A549 (cell line): ENCODE results near the gene MCTS1.
"Not testable (repeated sequence)": the region's sequence is repeated elsewhere in the genome, so short reads cannot be mapped to it uniquely, and the experiment has no call there.

Experiments
- CBX8 ChIP-seq: fragments of 200-600 bp; sonication (generic); IDR thresholded peaks from 2 replicates; pipeline ENCODE4 v1.6.1; 2016
- CEBPB ChIP-seq, 2 experiments: fragments of >200 bp in 1 of 2; sonication (Bioruptor Twin) in 1 of 2; formaldehyde crosslinking in 1 of 2; IDR thresholded peaks; 2 replicates each; pipeline ENCODE4 v1.6.1; 2012 to 2016
- EHMT2 ChIP-seq: fragments of 200-600 bp; sonication (generic); IDR thresholded peaks from 2 replicates; pipeline ENCODE4 v1.6.1; 2016; ENCODE audit warnings: antibody characterized with exemption, low read depth, mild to moderate bottlenecking, moderate library complexity
- ESRRA ChIP-seq: fragments of 150-350 bp; IDR thresholded peaks from 2 replicates; pipeline ENCODE4 v1.6.1; 2014; ENCODE audit warnings: mild to moderate bottlenecking, low read length, borderline replicate concordance
- GATA3 ChIP-seq: IDR thresholded peaks from 2 replicates; pipeline ENCODE4 v1.6.1; 2012; ENCODE audit warnings: borderline replicate concordance
- HDAC2 ChIP-seq: fragments of 200-600 bp; sonication (generic); IDR thresholded peaks from 2 replicates; pipeline ENCODE4 v1.6.1; 2016
- JUN ChIP-seq, 2 experiments: fragments of >200 bp; sonication (Bioruptor Twin); formaldehyde crosslinking; IDR thresholded peaks; 2 replicates in 1 of 2; 3 replicates in 1 of 2; pipeline ENCODE4 v1.6.1; 2016 to 2017
- JUNB ChIP-seq: fragments of >200 bp; sonication (Bioruptor Twin); formaldehyde crosslinking; IDR thresholded peaks from 2 replicates; pipeline ENCODE4 v1.6.1; 2016
- POLR2A ChIP-seq: IDR thresholded peaks from 2 replicates; pipeline ENCODE4 v1.6.1; 2012; ENCODE audit warnings: mild to moderate bottlenecking, low read length
- POLR2AphosphoS2 ChIP-seq: conservative IDR thresholded peaks from 2 replicates; pipeline ENCODE4 v1.6.1; 2012; ENCODE audit warnings: low read length, improper control_type of control experiment, inconsistent platforms
- RAD21 ChIP-seq, 2 experiments: fragments of >200 bp in 1 of 2; sonication (Bioruptor Twin) in 1 of 2; formaldehyde crosslinking in 1 of 2; IDR thresholded peaks in 1 of 2; conservative IDR thresholded peaks in 1 of 2; 2 replicates in 1 of 2; 3 replicates in 1 of 2; pipeline ENCODE4 v1.6.1; 2012 to 2018; ENCODE audit warnings: inconsistent platforms in 1 of 2
- RFX5 ChIP-seq: fragments of 450-650 bp; IDR thresholded peaks from 2 replicates; pipeline ENCODE4 v1.7.1; 2014; ENCODE audit warnings: antibody characterized with exemption, mild to moderate bottlenecking, moderate library complexity
- TF ChIP-seq, protein P1 (sequence below): fragments of >200 bp; sonication (Bioruptor Twin); formaldehyde crosslinking; IDR thresholded peaks from 3 replicates; pipeline ENCODE4 v1.5.1; 2016
- TF ChIP-seq, protein P2 (sequence below): IDR thresholded peaks from 2 replicates; pipeline ENCODE4 v1.6.1; 2012

DNA sequence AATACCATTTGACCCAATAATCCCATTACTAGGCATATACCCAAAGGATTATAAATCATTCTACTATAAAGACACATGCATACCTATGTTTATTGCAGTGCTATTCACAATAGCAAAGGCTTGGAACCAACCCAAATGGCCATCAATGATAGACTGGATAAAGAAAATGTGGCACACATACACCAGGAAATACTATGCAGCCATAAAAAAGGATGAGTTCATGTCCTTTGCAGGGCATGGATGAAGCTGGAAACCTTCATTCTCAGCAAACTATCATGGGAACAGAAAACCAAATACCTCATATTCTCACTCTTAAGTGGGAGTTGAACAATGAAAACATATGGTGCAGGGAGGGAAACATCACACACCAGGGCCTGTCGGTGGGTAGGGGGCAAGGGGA is 48.4 kb downstream of the MCTS1 start:
- TF ChIP-seq, protein P1, sequence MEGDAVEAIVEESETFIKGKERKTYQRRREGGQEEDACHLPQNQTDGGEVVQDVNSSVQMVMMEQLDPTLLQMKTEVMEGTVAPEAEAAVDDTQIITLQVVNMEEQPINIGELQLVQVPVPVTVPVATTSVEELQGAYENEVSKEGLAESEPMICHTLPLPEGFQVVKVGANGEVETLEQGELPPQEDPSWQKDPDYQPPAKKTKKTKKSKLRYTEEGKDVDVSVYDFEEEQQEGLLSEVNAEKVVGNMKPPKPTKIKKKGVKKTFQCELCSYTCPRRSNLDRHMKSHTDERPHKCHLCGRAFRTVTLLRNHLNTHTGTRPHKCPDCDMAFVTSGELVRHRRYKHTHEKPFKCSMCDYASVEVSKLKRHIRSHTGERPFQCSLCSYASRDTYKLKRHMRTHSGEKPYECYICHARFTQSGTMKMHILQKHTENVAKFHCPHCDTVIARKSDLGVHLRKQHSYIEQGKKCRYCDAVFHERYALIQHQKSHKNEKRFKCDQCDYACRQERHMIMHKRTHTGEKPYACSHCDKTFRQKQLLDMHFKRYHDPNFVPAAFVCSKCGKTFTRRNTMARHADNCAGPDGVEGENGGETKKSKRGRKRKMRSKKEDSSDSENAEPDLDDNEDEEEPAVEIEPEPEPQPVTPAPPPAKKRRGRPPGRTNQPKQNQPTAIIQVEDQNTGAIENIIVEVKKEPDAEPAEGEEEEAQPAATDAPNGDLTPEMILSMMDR: not testable (repeated sequence)
- not testable (repeated sequence) for TF ChIP-seq POLR2A; EHMT2; JUNB; HDAC2; RAD21 (conservative IDR thresholded peaks at IDR 0.05 in 1 of 2, IDR thresholded peaks at IDR 0.05 in 1 of 2); ESRRA; POLR2AphosphoS2; CEBPB (IDR thresholded peaks at IDR 0.05); CBX8; GATA3; JUN (IDR thresholded peaks at IDR 0.05); RFX5
- TF ChIP-seq, protein P2, sequence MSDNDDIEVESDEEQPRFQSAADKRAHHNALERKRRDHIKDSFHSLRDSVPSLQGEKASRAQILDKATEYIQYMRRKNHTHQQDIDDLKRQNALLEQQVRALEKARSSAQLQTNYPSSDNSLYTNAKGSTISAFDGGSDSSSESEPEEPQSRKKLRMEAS: not testable (repeated sequence)
